Caco-2 (cell line): ENCODE measurements around the gene BCL6B. TPM values are rescaled to one million over a fixed set of nuclear protein-coding genes. Genes with fewer than 3 reads are reported as not detected.

Experiments used
- BruUV-seq: library from RNA; stranded (reverse); fragments of 400-500 nt; replicated peaks from 2 replicates; lab custom pipeline; 2021; lab: Mats Ljungman, UMichigan
- CTCF ChIA-PET: fragments of 300-600 bp; sonication (Branson Sonifier 250); formaldehyde crosslinking; loops from one replicate; lab custom pipeline; 2022; ENCODE audit warnings: antibody characterized with exemption; lab: Charles Lee
- POLR2A ChIA-PET: fragments of 300-600 bp; sonication (Branson Sonifier 250); formaldehyde crosslinking; loops from one replicate; lab custom pipeline; 2022; ENCODE audit warnings: antibody characterized with exemption; lab: Charles Lee
- DNase-seq, 2 experiments: peaks; one replicate each; pipeline versions ENCODE4 v3.0.0 to v3.0.0-alpha.2; 2020 to 2022
- H3K27me3 ChIP-seq: replicated peaks from 2 replicates; pipeline ENCODE4 v1.6.0; 2011; ENCODE audit warnings: low read length; ENCODE audit not compliant: control insufficient read depth, insufficient read depth
- H3K36me3 ChIP-seq: 2 replicates; pipeline ENCODE4 v1.5.1; 2011; ENCODE audit warnings: low read length; ENCODE audit not compliant: control insufficient read depth, insufficient read depth
- H3K4me1 ChIP-seq: fragments of 250-450 bp; sonication (Bioruptor Pico); 2 replicates; pipeline ENCODE4 v1.5.1; 2020; ENCODE audit warnings: mild to moderate bottlenecking
- H3K4me3 ChIP-seq: 2 replicates; pipeline ENCODE4 v1.5.1; 2011; ENCODE audit warnings: low read depth, mild to moderate bottlenecking, control low read depth, low read length
- H3K9me3 ChIP-seq: fragments of 250-450 bp; sonication (Bioruptor Pico); 2 replicates; pipeline ENCODE4 v1.5.1; 2020; ENCODE audit warnings: mild to moderate bottlenecking, moderate library complexity
- H3K27ac Mint-ChIP-seq: one replicate; pipeline ENCODE4 v1.8.0; 2022; ENCODE audit warnings: mixed read lengths; ENCODE audit not compliant: unreplicated experiment
- H3K27me3 Mint-ChIP-seq: one replicate; pipeline ENCODE4 v1.8.0; 2022; ENCODE audit warnings: mixed read lengths; ENCODE audit not compliant: insufficient read depth, unreplicated experiment
- H3K36me3 Mint-ChIP-seq: one replicate; pipeline ENCODE4 v1.8.0; 2022; ENCODE audit warnings: mild to moderate bottlenecking, mixed read lengths; ENCODE audit not compliant: insufficient read depth, unreplicated experiment
- H3K4me1 Mint-ChIP-seq: one replicate; pipeline ENCODE4 v1.8.0; 2022; ENCODE audit warnings: low read depth, mixed read lengths; ENCODE audit not compliant: unreplicated experiment
- H3K4me3 Mint-ChIP-seq: one replicate; pipeline ENCODE4 v1.8.0; 2022; ENCODE audit warnings: mild to moderate bottlenecking, moderate library complexity, mixed read lengths; ENCODE audit not compliant: unreplicated experiment
- H3K9me3 Mint-ChIP-seq: one replicate; pipeline ENCODE4 v1.8.0; 2022; ENCODE audit warnings: mixed read lengths; ENCODE audit not compliant: unreplicated experiment
- intact Hi-C: fragments of 100-400 bp; cut with micrococcal nuclease; formaldehyde crosslinking; loops from one replicate; pipeline ENCODE4 v1.10.0; 2022; ENCODE audit not compliant: unreplicated experiment
- total RNA-seq: library from RNA; stranded (reverse); gene quantifications from 2 replicates; pipeline ENCODE4 v1.2.3, GENCODE V29; 2022
- TF ChIP-seq, protein P1 (sequence below), 2 experiments: fragments of 200-600 bp in 1 of 2; IDR thresholded peaks; 1 replicate in 1 of 2; 2 replicates in 1 of 2; pipeline versions ENCODE4 v1.5.1 to v1.8.0; 2011 to 2022; ENCODE audit warnings: antibody characterized with exemption in 1 of 2, control low read depth in 1 of 2, inconsistent platforms in 1 of 2, low read depth in 1 of 2, low read length in 1 of 2, mild to moderate bottlenecking in 1 of 2, moderate library complexity in 1 of 2; ENCODE audit not compliant: insufficient read depth in 1 of 2, severe bottlenecking in 1 of 2, unreplicated experiment in 1 of 2

Gene BCL6B
- total RNA-seq, 1 experiment from 2014 or later, result not detected

DNA sequence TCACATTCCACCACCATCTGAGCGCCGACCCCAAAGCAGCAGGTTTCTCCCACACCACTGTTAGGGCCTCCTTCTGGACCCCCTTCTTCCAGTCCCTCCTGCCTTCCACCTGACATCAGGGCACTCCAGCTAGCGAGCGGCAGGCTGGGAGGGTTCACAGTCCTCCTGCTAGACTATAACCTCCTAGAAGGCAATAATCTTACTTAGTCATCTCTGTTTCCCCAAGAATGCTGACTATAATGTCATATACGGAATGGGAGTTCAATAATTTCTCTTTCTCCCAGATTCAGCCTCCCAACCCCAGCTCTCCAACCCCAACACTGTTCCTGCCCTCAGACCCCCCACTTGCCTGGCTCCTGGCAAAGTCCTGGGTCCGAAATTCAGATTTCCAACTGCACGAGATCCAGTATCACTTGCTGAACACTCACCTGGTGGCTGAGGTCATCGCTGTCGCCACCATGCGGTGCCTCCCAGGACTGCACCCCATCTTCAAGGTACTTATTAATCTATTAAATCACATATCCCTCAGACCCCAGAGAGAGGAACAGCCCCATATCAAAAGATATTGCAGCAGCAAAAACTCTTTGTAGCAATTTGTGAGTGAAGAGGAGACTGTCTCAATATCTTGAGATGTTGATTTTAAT, 21.4 kb upstream of the BCL6B start:
- Histone ChIP-seq H3K4me3 (no peak overlapping the region), H3K27me3 (no peaks in the 10 kb centered on the region), H3K36me3 (no peaks in the 10 kb centered on the region), H3K9me3 (no peaks in the 10 kb centered on the region), H3K4me1 (no peaks in the 10 kb centered on the region)
- no TSS peak for BruUV-seq
- Mint-ChIP-seq H3K27ac (no peak overlapping the region), H3K9me3 (no peaks in the 10 kb centered on the region), H3K4me3 (no peak overlapping the region), H3K36me3 (peaks cover 28% of the 10 kb centered on the region), H3K27me3 (no peaks in the 10 kb centered on the region), H3K4me1 (no peaks in the 10 kb centered on the region)
- ChIA-PET CTCF (interaction anchor here (0.6 kb wide), 1 partner anchor 149 kb away, joined by 3 read pairs; no protein-coding TSS in a partner anchor), POLR2A (no interaction called here)
- intact Hi-C loops, result loop anchor here (10.0 kb wide), 1 partner anchor 337 kb away; no protein-coding TSS in a partner anchor
- TF ChIP-seq, protein P1, sequence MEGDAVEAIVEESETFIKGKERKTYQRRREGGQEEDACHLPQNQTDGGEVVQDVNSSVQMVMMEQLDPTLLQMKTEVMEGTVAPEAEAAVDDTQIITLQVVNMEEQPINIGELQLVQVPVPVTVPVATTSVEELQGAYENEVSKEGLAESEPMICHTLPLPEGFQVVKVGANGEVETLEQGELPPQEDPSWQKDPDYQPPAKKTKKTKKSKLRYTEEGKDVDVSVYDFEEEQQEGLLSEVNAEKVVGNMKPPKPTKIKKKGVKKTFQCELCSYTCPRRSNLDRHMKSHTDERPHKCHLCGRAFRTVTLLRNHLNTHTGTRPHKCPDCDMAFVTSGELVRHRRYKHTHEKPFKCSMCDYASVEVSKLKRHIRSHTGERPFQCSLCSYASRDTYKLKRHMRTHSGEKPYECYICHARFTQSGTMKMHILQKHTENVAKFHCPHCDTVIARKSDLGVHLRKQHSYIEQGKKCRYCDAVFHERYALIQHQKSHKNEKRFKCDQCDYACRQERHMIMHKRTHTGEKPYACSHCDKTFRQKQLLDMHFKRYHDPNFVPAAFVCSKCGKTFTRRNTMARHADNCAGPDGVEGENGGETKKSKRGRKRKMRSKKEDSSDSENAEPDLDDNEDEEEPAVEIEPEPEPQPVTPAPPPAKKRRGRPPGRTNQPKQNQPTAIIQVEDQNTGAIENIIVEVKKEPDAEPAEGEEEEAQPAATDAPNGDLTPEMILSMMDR (IDR thresholded peaks at IDR 0.05; ENCODE audit: insufficient read depth in 1 of 2, low read depth in 1 of 2, low read length in 1 of 2, severe bottlenecking in 1 of 2, unreplicated experiment in 1 of 2), result no peak
- DNase-seq, result no peak

DNA sequence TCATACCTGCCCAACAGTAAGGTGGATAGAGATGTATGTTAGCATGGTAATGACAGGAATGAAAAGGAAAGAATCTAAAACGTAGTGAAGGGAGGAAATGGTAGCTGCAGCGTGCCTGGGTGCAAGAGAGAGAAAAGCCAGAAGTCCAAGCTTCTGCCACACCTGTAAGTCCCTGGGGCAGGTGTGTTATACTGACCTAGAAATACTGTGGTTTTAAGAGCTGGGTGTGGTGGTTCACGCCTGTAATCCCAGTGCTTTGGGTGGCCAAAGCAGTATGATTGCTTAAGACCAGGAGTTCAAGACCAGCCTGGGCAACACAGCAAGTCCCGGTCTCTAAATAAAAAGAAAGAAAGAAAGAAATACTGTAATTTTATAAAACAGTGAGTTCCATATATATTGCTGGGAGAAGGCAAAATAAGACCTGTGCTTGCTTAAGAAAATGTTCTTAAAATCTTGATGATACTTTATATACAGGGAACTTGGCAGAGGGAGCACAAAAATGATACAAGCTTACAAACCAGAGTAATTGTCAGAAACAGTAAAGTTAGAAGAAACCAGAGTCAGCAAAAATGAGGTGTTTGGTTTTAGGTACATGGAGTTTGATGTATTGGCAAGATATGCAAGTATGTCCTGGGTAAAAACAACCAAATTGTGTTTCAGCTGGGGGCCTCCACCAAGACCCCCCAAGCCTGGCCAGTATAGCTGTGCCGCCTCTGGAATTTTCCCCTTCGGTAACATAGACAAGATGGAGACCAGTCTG, 20.4 kb upstream of the BCL6B start:
- intact Hi-C loops, result loop anchor here (10.0 kb wide), 1 partner anchor 338 kb away; no protein-coding TSS in a partner anchor
- Mint-ChIP-seq H3K4me3 (no peak overlapping the region), H3K27ac (no peak overlapping the region), H3K27me3 (no peaks in the 10 kb centered on the region), H3K36me3 (peaks cover 28% of the 10 kb centered on the region), H3K9me3 (no peaks in the 10 kb centered on the region), H3K4me1 (no peaks in the 10 kb centered on the region)
- TF ChIP-seq, protein P1 (IDR thresholded peaks at IDR 0.05; ENCODE audit: insufficient read depth in 1 of 2, low read depth in 1 of 2, low read length in 1 of 2, severe bottlenecking in 1 of 2, unreplicated experiment in 1 of 2), result no peak
- DNase-seq, result no peak
- Histone ChIP-seq H3K9me3 (no peaks in the 10 kb centered on the region), H3K4me3 (no peak overlapping the region), H3K4me1 (no peaks in the 10 kb centered on the region), H3K36me3 (no peaks in the 10 kb centered on the region), H3K27me3 (no peaks in the 10 kb centered on the region)
- BruUV-seq, result no TSS peak
- CTCF ChIA-PET, result interaction anchor here (0.6 to 2.4 kb wide), 2 partner anchors 88 to 148 kb away, joined by 3 to 9 read pairs; no protein-coding TSS in a partner anchor
- POLR2A ChIA-PET, result no interaction called here

DNA sequence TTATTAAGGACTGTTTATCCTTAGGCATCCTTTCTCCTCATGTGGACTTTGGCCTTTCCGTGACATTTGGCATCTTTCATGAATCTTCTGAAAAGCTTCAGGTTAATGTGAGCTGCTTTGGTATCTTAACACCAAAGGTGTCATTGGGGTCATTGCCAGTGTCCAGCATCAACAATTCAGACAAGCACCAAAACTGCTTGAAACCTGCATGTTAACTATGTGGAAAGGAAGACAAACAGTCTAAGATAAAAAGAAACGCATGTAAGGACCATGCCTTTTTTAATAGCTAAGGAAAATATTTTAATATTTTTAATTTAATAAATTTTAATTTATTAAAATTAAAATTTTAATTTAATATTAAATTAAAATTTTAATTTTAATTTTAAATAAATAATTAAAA, 19.1 kb upstream of the BCL6B start:
- Mint-ChIP-seq H3K27ac (no peak overlapping the region), H3K36me3 (peaks cover 22% of the 10 kb centered on the region), H3K4me3 (no peak overlapping the region), H3K4me1 (no peaks in the 10 kb centered on the region), H3K27me3 (no peaks in the 10 kb centered on the region), H3K9me3 (no peaks in the 10 kb centered on the region)
- H3K9me3 ChIP-seq, result no peaks in the 10 kb centered on the region
- DNase-seq, result no peak
- BruUV-seq, result no TSS peak
- CTCF ChIA-PET, result interaction anchor here (2.4 kb wide), 1 partner anchor 90 kb away, joined by 9 read pairs; no protein-coding TSS in a partner anchor
- TF ChIP-seq, protein P1 (IDR thresholded peaks at IDR 0.05; ENCODE audit: insufficient read depth in 1 of 2, low read depth in 1 of 2, low read length in 1 of 2, severe bottlenecking in 1 of 2, unreplicated experiment in 1 of 2), result no peak
- no peaks in the 10 kb centered on the region for H3K36me3 ChIP-seq
- intact Hi-C loops, result loop anchor here (1.0 to 10.0 kb wide), 2 partner anchors 90 to 339 kb away; no protein-coding TSS in a partner anchor
- H3K4me1 ChIP-seq, result no peaks in the 10 kb centered on the region
- POLR2A ChIA-PET, result no interaction called here
- H3K27me3 ChIP-seq, result no peaks in the 10 kb centered on the region
- no peak overlapping the region for H3K4me3 ChIP-seq
